ENCODE results near the gene EFCAB14.
A peak's percentile ranks its signal among the peaks of the same experiment; 100 is the strongest.
"Not testable (repeated sequence)": the region's sequence is repeated elsewhere in the genome, so short reads cannot be mapped to it uniquely, and the experiment has no call there.

Gene EFCAB14

DNA sequence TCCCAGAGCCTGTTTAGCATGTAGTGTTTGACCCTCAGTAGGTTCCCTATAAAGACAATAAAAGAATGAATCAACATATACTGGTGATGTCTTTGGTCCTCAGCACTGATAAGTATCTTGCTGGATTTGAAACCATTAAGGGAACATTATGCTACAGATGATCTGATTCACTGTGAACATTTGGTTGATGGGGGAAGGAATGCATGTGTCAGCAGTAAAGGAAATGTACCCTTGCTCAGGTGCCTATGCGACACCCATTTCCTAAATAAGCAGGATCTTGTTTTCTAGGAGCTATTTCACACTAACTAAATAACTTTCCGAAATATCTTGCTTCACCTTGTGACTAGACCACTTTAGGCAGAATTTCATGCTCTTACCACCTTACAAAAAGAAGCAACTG is 34.2 kb downstream of the EFCAB14 start:
- DNase-seq = no peak
- no peak for ATAC-seq

DNA sequence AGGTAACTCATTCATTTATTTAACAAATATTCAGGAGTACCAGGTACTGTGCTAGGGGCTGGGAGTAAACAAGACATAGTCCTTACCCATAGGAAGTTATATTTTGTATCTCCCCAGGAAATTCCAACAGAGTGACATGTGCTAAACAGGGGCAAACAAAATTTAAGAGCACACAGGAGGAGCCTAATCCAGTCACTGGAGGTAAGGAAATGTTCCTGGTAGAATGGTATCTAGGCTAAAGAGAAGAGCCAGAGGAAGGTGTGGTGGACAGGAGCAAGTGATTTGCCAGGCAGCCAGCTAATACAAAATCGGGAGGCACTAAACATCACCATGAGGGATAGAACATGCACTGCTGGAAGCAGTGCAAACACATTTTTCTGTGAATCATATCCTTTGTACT is 36.9 kb downstream of the EFCAB14 start:
- DNase-seq (no peak), ATAC-seq (no peak)

DNA sequence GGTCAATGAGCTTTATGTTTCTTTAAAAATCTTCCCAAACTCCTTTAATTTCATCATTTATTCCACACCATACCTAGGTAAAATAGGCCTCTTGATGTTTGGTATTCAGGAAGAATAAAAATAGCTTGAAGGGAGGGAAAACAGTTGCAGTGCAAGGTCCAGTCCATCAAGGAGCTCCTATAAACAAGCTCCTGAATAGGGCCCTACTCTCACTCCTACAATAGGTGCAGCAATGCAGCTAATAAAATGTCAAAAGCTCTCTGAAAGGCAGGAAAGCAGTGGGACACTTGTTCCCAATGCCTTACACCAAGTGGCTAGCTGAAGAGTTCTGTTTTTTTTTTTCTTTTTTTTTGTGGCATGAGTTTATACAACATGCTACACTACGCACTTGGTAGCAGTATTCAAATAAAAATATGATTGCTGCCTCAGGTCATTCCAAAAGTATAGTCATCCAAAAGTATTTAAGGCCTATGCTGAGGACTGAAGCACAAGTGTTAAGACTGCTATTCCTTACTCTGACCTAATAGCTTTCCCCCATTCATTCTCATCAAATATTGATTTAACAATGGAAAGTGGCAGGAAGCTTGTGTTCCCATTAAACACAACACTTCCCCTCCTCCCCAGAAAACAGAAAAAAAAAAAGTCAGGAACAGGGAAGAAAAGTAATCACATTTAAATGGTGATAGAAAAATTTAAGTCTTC is 37.4 kb downstream of the EFCAB14 start:
- ATAC-seq = no peak
- DNase-seq = no peak

DNA sequence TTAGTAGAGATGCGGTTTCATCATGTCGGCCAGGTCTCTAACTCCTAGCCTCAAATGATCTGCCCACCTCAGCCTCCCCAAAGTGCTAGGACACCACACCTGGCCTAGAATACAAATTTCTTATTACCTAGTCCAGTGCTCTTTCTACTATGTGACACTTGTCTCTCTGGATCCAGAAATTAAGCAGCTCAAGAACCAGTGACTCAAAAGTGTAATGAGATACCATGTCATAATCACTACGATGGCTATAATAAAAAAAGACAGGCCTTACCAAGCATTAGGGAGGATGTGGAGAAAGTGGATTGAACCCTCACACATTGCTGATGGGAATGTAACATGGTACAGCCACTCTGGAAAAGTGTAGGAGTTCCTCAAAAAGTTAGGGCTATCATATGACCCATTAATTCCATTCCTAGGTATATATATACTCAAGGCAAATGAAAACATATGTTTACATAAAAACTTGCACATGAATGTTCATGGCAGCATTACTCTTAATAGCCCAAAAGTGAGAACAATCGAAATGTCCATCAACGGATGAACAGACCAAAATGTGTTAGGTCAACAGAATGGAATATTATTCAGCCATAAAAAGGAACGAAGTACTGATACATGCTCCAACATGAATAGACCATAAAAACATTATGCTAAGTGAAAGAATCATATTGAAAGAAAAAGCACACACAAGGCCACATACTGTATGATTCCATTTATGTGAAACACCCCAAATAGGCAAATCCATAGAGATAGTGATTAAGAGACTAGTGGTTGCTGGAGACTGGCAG is 38.9 kb downstream of the EFCAB14 start:
- no peak for DNase-seq
- ATAC-seq = no peak

DNA sequence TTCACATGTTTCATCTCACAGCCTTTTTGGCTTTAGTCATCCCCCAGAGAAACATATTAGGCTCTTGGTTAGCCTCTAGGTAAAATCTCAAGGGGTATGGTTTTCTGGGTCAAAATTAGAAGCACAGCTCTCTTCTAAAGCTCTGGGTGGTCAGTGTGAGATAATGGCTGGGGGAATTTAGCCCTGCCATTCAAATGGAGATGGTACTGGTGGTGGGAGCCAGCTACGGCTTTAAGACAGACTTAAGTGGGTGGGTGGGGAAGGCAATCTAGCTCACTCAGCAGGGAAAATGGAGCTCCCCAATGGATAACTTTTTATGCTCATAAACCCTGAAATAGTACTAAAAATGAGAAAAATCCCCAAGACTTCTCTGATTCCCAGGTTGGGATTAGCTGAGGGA is 41.6 kb downstream of the EFCAB14 start:
- DNase-seq = no peak
- ATAC-seq = no peak

GRCh38 chr1:46676531-46676930 is 42.4 kb downstream of the EFCAB14 start:
- ATAC-seq = no peak
- no peak for DNase-seq

DNA sequence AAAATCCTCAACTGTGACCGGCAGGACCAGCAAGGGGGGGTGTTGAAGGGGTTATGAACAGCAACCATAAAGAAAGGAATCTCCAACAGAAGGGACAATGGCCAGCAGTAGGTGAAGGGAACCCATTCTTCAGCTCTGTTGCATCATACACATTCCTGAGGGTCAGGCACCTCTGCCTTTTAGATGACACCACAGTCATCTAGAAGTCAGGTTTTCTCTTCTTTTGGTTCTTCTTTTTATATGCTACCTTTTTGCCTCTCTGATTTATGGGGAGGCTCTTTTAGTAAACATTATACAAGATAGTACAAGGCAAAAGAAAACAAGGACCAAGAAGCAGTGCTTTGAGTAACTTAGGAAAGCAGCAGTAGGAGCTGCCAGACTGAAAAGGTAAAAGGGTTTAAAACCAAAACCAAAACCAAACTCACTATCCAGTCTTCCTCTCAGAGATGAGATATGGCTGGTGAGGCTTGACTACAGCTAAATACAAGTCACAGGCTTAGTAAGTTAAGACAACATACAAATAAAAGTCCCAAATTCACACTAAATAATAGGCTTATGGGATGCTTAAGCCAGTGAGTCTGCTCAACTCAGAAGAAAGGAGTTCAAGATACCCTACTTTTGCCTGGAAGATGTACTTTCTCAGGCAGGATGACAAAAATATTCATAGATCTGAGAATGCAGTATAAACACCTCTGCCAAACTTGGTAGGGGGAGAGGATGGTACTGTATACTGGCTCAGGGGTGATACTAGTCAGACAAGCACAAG is 43.2 kb downstream of the EFCAB14 start:
- ATAC-seq (no peak), DNase-seq (no peak)

DNA sequence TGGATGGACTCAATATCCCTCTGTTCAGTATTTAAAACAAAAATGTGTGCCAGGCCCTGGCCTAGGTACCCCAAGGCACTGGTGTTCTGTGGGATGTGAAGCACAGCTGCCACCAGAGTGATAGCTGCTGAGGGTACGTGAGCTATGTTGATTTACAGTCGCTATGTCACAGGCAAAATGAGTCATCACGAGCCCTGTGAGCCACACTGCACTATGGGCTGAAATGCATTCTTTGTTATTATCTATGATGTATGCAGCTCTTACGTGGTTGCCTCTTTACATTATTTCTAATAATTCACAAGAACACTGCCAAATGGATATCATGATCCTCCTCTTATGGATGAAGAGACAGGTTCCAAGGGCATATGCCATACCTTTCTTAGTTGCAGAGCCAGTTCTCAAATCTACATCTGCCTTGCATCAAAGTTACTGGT is 45.1 kb downstream of the EFCAB14 start:
- peak; percentile 83 for ATAC-seq

GRCh38 chr1:46672696-46673095 is 46.2 kb downstream of the EFCAB14 start:
- DNase-seq (no peak), ATAC-seq (no peak)

More for the DNA sequence above, 45.1 kb downstream of the EFCAB14 start:
- no peak for DNase-seq

GRCh38 chr1:46671554-46671953 is 47.4 kb downstream of the EFCAB14 start, which contains the start of gene TEX38:
Gene TEX38 (plus strand): TSS chr1:46671854. CDS start chr1:46671935, 81 bp downstream.
- ATAC-seq = no peak

GRCh38 chr1:46670134-46670533 is 48.8 kb downstream of the EFCAB14 start:
- DNase-seq (no peak), ATAC-seq (no peak)

More at GRCh38 chr1:46671554-46671953, 47.4 kb downstream of the EFCAB14 start, which contains the start of gene TEX38:
- DNase-seq = no peak

- ATAC-seq = peak; percentile 92
- peak; percentile 71 for DNase-seq
Measured at GRCh38 chr1:46667782-46668760, 50.8 kb downstream of the EFCAB14 start, which contains the start of gene ATPAF1. Gene ATPAF1 (minus strand): TSS chr1:46668364. CDS start chr1:46668322, 42 bp downstream.

DNA sequence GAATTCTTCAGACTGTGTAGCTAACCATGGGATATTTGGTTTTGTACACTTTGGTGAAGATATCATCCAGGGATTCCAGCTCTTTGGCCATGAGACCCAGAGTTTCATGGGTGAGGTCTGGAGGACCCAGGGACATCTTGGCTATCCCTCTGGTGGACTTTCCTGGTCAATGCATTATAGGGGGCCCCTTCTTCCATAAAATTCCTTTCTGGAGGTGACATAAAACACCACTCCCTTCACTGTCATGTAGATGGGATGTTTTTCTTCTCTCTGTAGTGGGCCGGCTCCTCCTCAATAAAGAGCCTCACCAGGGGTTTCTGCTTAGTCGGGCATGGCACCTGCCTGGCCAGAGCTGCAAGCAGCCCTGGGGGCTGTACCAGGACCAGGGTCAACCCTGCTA is 52.9 kb downstream of the EFCAB14 start:
- ATAC-seq = no peak
- no peak for DNase-seq

GRCh38 chr1:46662919-46663318 is 56.0 kb downstream of the EFCAB14 start:
- DNase-seq, ATAC-seq: not testable (repeated sequence)

GRCh38 chr1:46660116-46660515 is 58.8 kb downstream of the EFCAB14 start:
- not testable (repeated sequence) for DNase-seq, ATAC-seq

- no peak for ATAC-seq
Measured at GRCh38 chr1:46659307-46659870, 59.5 kb downstream of the EFCAB14 start.

GRCh38 chr1:46657775-46658174 is 61.1 kb downstream of the EFCAB14 start:
- ATAC-seq (no peak), DNase-seq (no peak)

More at GRCh38 chr1:46659307-46659870, 59.5 kb downstream of the EFCAB14 start:
- DNase-seq = no peak

- no peak for ATAC-seq
- no peak for DNase-seq
Measured at GRCh38 chr1:46656643-46657042, 62.3 kb downstream of the EFCAB14 start.

- ATAC-seq (no peak), DNase-seq (no peak)
Measured at GRCh38 chr1:46655848-46656247, 63.1 kb downstream of the EFCAB14 start.

GRCh38 chr1:46654698-46655097 is 64.2 kb downstream of the EFCAB14 start:
- ATAC-seq, DNase-seq: not testable (repeated sequence)

DNA sequence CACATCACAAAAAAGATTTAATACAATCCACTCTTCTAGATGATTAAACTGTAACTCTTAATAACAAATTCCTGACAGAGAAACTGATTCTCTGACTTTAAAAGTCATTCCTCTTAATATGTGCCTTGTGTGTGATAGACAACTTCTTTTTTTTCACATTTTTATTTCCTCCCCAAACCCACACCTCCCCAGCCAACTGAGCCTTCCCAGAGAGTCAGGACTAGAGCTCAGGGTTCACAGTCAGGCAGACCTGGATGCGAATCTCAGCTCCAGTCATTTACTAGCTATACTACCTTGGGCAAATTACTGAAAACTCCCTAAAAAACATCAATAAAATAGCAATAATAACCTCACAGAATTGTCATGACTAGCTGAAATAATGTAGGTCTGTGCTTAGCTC is 64.9 kb downstream of the EFCAB14 start:
- no peak for ATAC-seq

More for the DNA sequence above, 64.9 kb downstream of the EFCAB14 start:
- no peak for DNase-seq
